B cell (primary cell): ENCODE data around the gene DSCAML1. TPM values are rescaled to one million over a fixed set of nuclear protein-coding genes. Genes with fewer than 3 reads are reported as not detected.

Experiments
- ATAC-seq: fragments of 200-7000 bp; cut with Tn5 transposase; one replicate; pipeline ENCODE4 v1.10.0; 2021; ENCODE audit warnings: low read depth, mild to moderate bottlenecking, moderate number of reproducible peaks, moderate library complexity
- CTCF ChIA-PET: fragments of 350-600 bp; sonication (Branson Sonifier 250); formaldehyde crosslinking; loops from one replicate; lab custom pipeline; 2021; ENCODE audit warnings: antibody characterized with exemption, inconsistent platforms; lab: Charles Lee
- POLR2A ChIA-PET: fragments of 350-600 bp; sonication (Branson Sonifier 250); formaldehyde crosslinking; loops from one replicate; lab custom pipeline; 2021; ENCODE audit warnings: antibody characterized with exemption; lab: Charles Lee
- DNase-seq: peaks from one replicate; pipeline ENCODE4 v3.0.0; 2013
- H2AFZ ChIP-seq: 2 replicates; pipeline ENCODE4 v1.6.1; 2012; ENCODE audit warnings: mild to moderate bottlenecking, low read depth, low read length; ENCODE audit not compliant: insufficient read depth, poor library complexity, severe bottlenecking
- H3K27ac ChIP-seq, 2 donors: 1 replicate in 1 of 2; 2 replicates in 1 of 2; pipeline ENCODE4 v1.5.1; 2012 to 2013; ENCODE audit warnings: low read length in 2 of 2, mild to moderate bottlenecking in 2 of 2, moderate library complexity in 1 of 2
- H3K27me3 ChIP-seq, 4 experiments: fragments of 200-600 bp in 1 of 4; sonication (generic) in 1 of 4; replicated peaks in 1 of 4; 1 replicate in 2 of 4; 2 replicates in 2 of 4; pipeline versions ENCODE4 v1.6.1 to v1.7.0; 2013 to 2016; ENCODE audit warnings: low read length in 3 of 4, mild to moderate bottlenecking in 2 of 4, mixed read lengths in 1 of 4, moderate library complexity in 1 of 4; ENCODE audit not compliant: insufficient read depth in 4 of 4, control insufficient read depth in 3 of 4; ENCODE audit errors: control extremely low read depth in 1 of 4
- H3K36me3 ChIP-seq, 2 experiments: replicated peaks in 1 of 2; 1 replicate in 1 of 2; 2 replicates in 1 of 2; pipeline versions ENCODE4 v1.6.1 to v1.7.1; 2013; ENCODE audit warnings: low read length in 1 of 2; ENCODE audit not compliant: insufficient read depth in 2 of 2, control insufficient read depth in 1 of 2; ENCODE audit errors: control extremely low read depth in 1 of 2, extremely low read depth in 1 of 2
- H3K4me1 ChIP-seq, 2 donors: fragments of 200-600 bp in 1 of 2; sonication (generic) in 1 of 2; 1 replicate in 1 of 2; 2 replicates in 1 of 2; pipeline versions ENCODE4 v1.5.1 to v1.6.1; 2013 to 2017; ENCODE audit warnings: low read length in 2 of 2; ENCODE audit not compliant: control insufficient read depth in 2 of 2, insufficient read depth in 2 of 2
- H3K4me2 ChIP-seq: replicated peaks from 2 replicates; pipeline ENCODE3; 2012; ENCODE audit warnings: mild to moderate bottlenecking, low read depth, low read length; ENCODE audit not compliant: poor library complexity, severe bottlenecking
- H3K4me3 ChIP-seq, 5 experiments: fragments of 200-600 bp in 1 of 5; sonication (generic) in 1 of 5; 1 replicate in 3 of 5; 2 replicates in 2 of 5; pipeline versions ENCODE4 v1.5.1 to v1.7.0; 2011 to 2016; ENCODE audit warnings: low read length in 4 of 5, mild to moderate bottlenecking in 4 of 5, low read depth in 2 of 5, control low read depth in 1 of 5, moderate library complexity in 1 of 5; ENCODE audit not compliant: insufficient read depth in 1 of 5; ENCODE audit errors: control extremely low read depth in 1 of 5, extremely low read depth in 1 of 5
- H3K79me2 ChIP-seq: fragments of 200-600 bp; sonication (generic); one replicate; pipeline ENCODE4 v1.6.0; 2016; ENCODE audit warnings: low read length; ENCODE audit not compliant: control insufficient read depth, insufficient read depth
- H3K9ac ChIP-seq: fragments of 200-600 bp; sonication (generic); 2 replicates; pipeline ENCODE4 v1.6.1; 2017; ENCODE audit warnings: mild to moderate bottlenecking, low read length, moderate library complexity
- H3K9me3 ChIP-seq, 3 donors: one replicate each; pipeline versions ENCODE4 v1.6.1 to v1.7.1; 2013; ENCODE audit warnings: low read length in 2 of 3; ENCODE audit not compliant: control insufficient read depth in 2 of 3, insufficient read depth in 1 of 3; ENCODE audit errors: control extremely low read depth in 1 of 3
- H4K20me1 ChIP-seq: 2 replicates; pipeline ENCODE4 v1.6.0; 2012; ENCODE audit warnings: mild to moderate bottlenecking, low read length; ENCODE audit not compliant: insufficient read depth, control insufficient read depth, poor library complexity, severe bottlenecking
- H3K27ac Mint-ChIP-seq: one replicate; pipeline ENCODE4 v1.8.0; 2021; ENCODE audit warnings: mixed read lengths
- H3K27me3 Mint-ChIP-seq: one replicate; pipeline ENCODE4 v1.8.0; 2021; ENCODE audit warnings: mixed read lengths
- H3K4me1 Mint-ChIP-seq: one replicate; pipeline ENCODE4 v1.8.0; 2021; ENCODE audit warnings: mixed read lengths
- H3K4me3 Mint-ChIP-seq: one replicate; pipeline ENCODE4 v1.8.0; 2021; ENCODE audit warnings: mixed read lengths
- H3K9me3 Mint-ChIP-seq: one replicate; pipeline ENCODE4 v1.8.0; 2022; ENCODE audit warnings: mixed read lengths; ENCODE audit not compliant: insufficient read depth
- EZH2 ChIP-seq: IDR thresholded peaks from 2 replicates; pipeline ENCODE4 v1.6.1; 2012; ENCODE audit warnings: borderline replicate concordance, low read depth, mild to moderate bottlenecking, moderate library complexity, low read length; ENCODE audit not compliant: insufficient read depth, poor library complexity, severe bottlenecking
- WGBS: methylation state at CpG from one replicate; pipeline ENCODE4 v1.1.5; 2013; ENCODE audit warnings: missing lambda C conversion rate; ENCODE audit not compliant: insufficient coverage; 5-methylcytosine and 5-hydroxymethylcytosine counted together
- intact Hi-C: fragments of 100-400 bp; cut with micrococcal nuclease; formaldehyde crosslinking; loops from one replicate; pipeline ENCODE4 v1.10.0; 2022
- polyA plus RNA-seq: library from polyadenylated mRNA; depleted of rRNA; stranded (reverse); fragments of >200 nt; gene quantifications from 2 replicates; pipeline ENCODE4 v1.2.3, GENCODE V29; 2012
- total RNA-seq, 2 donors: library from RNA; stranded (reverse); fragments of 120-200 nt in 1 of 2; gene quantifications; 1 replicate in 1 of 2; 2 replicates in 1 of 2; pipeline versions ENCODE4 v1.2.3 to v1.2.4, GENCODE V29; 2013 to 2022
- TF ChIP-seq, protein P1 (sequence below): fragments of 200-600 bp; IDR thresholded peaks from one replicate; pipeline ENCODE4 v1.8.0; 2022; ENCODE audit warnings: antibody characterized with exemption, mild to moderate bottlenecking

The DSCAML1 gene
- total and polyA plus RNA-seq, 2 donors (not counting 1 experiment from before 2014, with no cell fraction given) = 1.2 to 6.2 TPM

DNA sequence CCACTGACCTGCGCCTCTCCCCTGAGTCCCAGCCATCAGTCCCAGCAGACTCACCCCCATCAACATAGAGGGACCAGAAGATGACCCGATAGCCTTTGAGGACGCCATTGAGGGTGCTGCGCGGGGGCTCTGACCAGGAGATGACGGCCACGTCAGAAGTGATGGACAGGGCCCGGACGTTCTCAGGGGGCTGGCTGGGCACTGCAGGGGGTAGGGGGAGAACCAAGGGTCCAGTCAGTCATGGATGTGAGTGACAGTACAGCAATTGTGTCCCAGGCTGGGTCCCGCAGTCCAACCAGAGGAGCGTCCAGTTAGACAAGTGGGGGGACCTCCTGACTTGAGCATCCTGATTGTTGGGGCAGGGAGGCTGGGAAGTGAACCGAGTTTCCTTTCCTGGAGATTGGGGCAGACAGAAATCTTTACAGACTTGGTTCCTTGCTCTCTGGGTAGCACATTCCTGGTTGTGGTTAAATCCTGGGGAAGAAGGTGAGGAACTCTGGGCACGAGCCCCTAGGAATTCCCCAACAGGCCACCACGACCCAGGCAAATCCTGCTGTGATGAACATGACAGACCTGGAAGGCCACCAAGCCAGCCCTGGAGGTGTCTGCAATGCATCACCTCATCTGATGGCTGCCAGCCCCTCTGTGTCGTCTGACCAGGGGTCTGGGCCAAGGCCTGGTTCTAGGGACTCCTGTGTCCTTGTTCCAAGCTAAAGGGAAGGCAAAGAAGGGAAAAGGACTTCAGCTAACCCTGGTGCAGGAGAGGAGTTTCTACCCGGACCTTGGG is 335.4 kb downstream of the DSCAML1 start:
- H3K4me3 Mint-ChIP-seq = no peak overlapping the region
- intact Hi-C loops = no loop called here
- peaks cover 11% of the 10 kb centered on the region for H3K27me3 Mint-ChIP-seq
- CTCF ChIA-PET = no interaction called here
- no peak overlapping the region for H3K9ac ChIP-seq
- H2AFZ ChIP-seq = no peak overlapping the region
- no peaks in the 10 kb centered on the region for H3K9me3 Mint-ChIP-seq
- H3K27ac ChIP-seq = no peak overlapping the region
- 97% methylated on average over 12 of the region's 16 CpGs for WGBS
- H3K27me3 ChIP-seq = peaks cover 0 to 4% (median 0%) of the 10 kb centered on the region in 4 experiments
- H3K4me3 ChIP-seq = no peak overlapping the region
- H3K36me3 ChIP-seq = no peaks in the 10 kb centered on the region
- no peak overlapping the region for H3K4me2 ChIP-seq
- no peaks in the 10 kb centered on the region for H4K20me1 ChIP-seq
- H3K9me3 ChIP-seq = no peaks in the 10 kb centered on the region
- TF ChIP-seq EZH2 = no peak
- TF ChIP-seq, protein P1, sequence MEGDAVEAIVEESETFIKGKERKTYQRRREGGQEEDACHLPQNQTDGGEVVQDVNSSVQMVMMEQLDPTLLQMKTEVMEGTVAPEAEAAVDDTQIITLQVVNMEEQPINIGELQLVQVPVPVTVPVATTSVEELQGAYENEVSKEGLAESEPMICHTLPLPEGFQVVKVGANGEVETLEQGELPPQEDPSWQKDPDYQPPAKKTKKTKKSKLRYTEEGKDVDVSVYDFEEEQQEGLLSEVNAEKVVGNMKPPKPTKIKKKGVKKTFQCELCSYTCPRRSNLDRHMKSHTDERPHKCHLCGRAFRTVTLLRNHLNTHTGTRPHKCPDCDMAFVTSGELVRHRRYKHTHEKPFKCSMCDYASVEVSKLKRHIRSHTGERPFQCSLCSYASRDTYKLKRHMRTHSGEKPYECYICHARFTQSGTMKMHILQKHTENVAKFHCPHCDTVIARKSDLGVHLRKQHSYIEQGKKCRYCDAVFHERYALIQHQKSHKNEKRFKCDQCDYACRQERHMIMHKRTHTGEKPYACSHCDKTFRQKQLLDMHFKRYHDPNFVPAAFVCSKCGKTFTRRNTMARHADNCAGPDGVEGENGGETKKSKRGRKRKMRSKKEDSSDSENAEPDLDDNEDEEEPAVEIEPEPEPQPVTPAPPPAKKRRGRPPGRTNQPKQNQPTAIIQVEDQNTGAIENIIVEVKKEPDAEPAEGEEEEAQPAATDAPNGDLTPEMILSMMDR = no peak
- H3K4me1 Mint-ChIP-seq = no peaks in the 10 kb centered on the region
- ATAC-seq (no peak), DNase-seq (no peak)
- POLR2A ChIA-PET = no interaction called here
- H3K79me2 ChIP-seq = no peaks in the 10 kb centered on the region
- H3K4me1 ChIP-seq = no peaks in the 10 kb centered on the region
- no peak overlapping the region for H3K27ac Mint-ChIP-seq

DNA sequence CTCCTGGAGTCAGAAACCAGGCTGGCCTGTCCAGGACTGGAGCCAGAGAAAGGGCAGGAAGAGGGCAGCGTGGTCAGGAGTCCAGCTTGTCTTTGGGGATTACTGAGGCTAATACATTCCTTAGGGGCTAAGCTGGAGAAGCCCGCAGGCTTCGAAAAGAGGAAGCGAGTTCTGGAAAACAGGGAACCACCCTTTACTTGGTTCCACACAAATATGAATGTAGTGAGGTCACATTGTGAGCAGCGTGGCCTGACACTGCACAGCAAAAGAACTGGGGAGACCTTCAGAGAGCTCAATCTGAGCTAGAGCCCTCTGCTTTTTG is 337.1 kb downstream of the DSCAML1 start:
- Histone ChIP-seq H3K79me2 (no peaks in the 10 kb centered on the region), H3K36me3 (no peaks in the 10 kb centered on the region), H3K4me1 (no peaks in the 10 kb centered on the region), H2AFZ (no peak overlapping the region), H4K20me1 (no peaks in the 10 kb centered on the region), H3K27me3 (peaks cover 0 to 4% (median 0%) of the 10 kb centered on the region in 4 experiments), H3K9ac (no peak overlapping the region), H3K4me2 (no peak overlapping the region), H3K27ac (no peak overlapping the region), H3K9me3 (no peaks in the 10 kb centered on the region), H3K4me3 (no peak overlapping the region)
- DNase-seq (no peak), ATAC-seq (no peak)
- intact Hi-C loops = no loop called here
- ChIA-PET POLR2A (no interaction called here), CTCF (no interaction called here)
- Mint-ChIP-seq H3K4me1 (peaks cover 3% of the 10 kb centered on the region), H3K27me3 (peaks cover 11% of the 10 kb centered on the region), H3K4me3 (no peak overlapping the region), H3K9me3 (no peaks in the 10 kb centered on the region), H3K27ac (no peak overlapping the region)
- WGBS = 61% methylated on average over 2 of the region's 5 CpGs
- TF ChIP-seq EZH2 = no peak
- TF ChIP-seq, protein P1 = no peak
